T-cell (primary cell): ENCODE measurements around the gene ZNF398. TPM values are rescaled to one million over a fixed set of nuclear protein-coding genes. Genes with fewer than 3 reads are reported as not detected.

Experiments
- ATAC-seq, 4 experiments: fragments of 200-7000 bp in 3 of 4; fragments of 150-1000 bp in 1 of 4; cut with Tn5 transposase; replicated peaks in 1 of 4; 1 replicate in 3 of 4; 2 replicates in 1 of 4; pipeline ENCODE4 v1.10.0; 2021; ENCODE audit warnings: moderate library complexity in 3 of 4, mild to moderate bottlenecking in 2 of 4, moderate number of reproducible peaks in 1 of 4
- CTCF ChIA-PET, 2 donors: fragments of 300-600 bp; sonication (Branson Sonifier 250); formaldehyde crosslinking; loops; one replicate each; lab custom pipeline; 2022; ENCODE audit warnings: antibody characterized with exemption in 2 of 2; lab: Charles Lee
- POLR2A ChIA-PET, 2 donors: fragments of 300-600 bp; sonication (Branson Sonifier 250); formaldehyde crosslinking; loops; one replicate each; lab custom pipeline; 2022; ENCODE audit warnings: antibody characterized with exemption in 2 of 2; lab: Charles Lee
- DNase-seq, 35 experiments: peaks; one replicate each; pipeline versions ENCODE4 v3.0.0 to v3.0.0-alpha.2; 2013 to 2023
- H3K27ac ChIP-seq: one replicate; pipeline ENCODE4 v1.5.1; 2013; ENCODE audit warnings: low read length
- H3K27me3 ChIP-seq, 2 experiments: replicated peaks in 1 of 2; 1 replicate in 1 of 2; 2 replicates in 1 of 2; pipeline versions ENCODE4 v1.6.1 to v1.7.0; 2013; ENCODE audit warnings: low read length in 1 of 2, mixed read lengths in 1 of 2; ENCODE audit not compliant: control insufficient read depth in 2 of 2, insufficient read depth in 2 of 2; ENCODE audit errors: extremely low read depth in 1 of 2
- H3K36me3 ChIP-seq, 2 donors: 1 replicate in 1 of 2; 2 replicates in 1 of 2; pipeline versions ENCODE4 v1.6.1 to v1.7.0; 2013; ENCODE audit warnings: low read length in 1 of 2; ENCODE audit not compliant: control insufficient read depth in 2 of 2, insufficient read depth in 1 of 2; ENCODE audit errors: extremely low read depth in 1 of 2
- H3K4me1 ChIP-seq, 2 experiments: 1 replicate in 1 of 2; 2 replicates in 1 of 2; pipeline versions ENCODE4 v1.6.1 to v1.7.0; 2013; ENCODE audit warnings: low read length in 2 of 2, mixed read lengths in 1 of 2; ENCODE audit not compliant: insufficient read depth in 2 of 2, control insufficient read depth in 1 of 2; ENCODE audit errors: extremely low read depth in 1 of 2
- H3K4me3 ChIP-seq, 2 donors: 1 replicate in 1 of 2; 2 replicates in 1 of 2; pipeline versions ENCODE4 v1.5.1 to v1.7.0; 2013; ENCODE audit warnings: mild to moderate bottlenecking in 2 of 2, low read length in 1 of 2, moderate library complexity in 1 of 2; ENCODE audit not compliant: control insufficient read depth in 1 of 2; ENCODE audit errors: extremely low read depth in 1 of 2
- H3K9me3 ChIP-seq: 2 replicates; pipeline ENCODE4 v1.7.0; 2013
- H3K27ac Mint-ChIP-seq, 2 donors: one replicate each; pipeline ENCODE4 v1.8.0; 2020 to 2021; ENCODE audit warnings: mild to moderate bottlenecking in 2 of 2, mixed read lengths in 2 of 2
- H3K27me3 Mint-ChIP-seq, 2 donors: one replicate each; pipeline ENCODE4 v1.8.0; 2021 to 2022; ENCODE audit warnings: mixed read lengths in 2 of 2
- H3K36me3 Mint-ChIP-seq: one replicate; pipeline ENCODE4 v1.8.0; 2021; ENCODE audit warnings: mixed read lengths
- H3K4me1 Mint-ChIP-seq, 3 donors: one replicate each; pipeline ENCODE4 v1.8.0; 2020 to 2022; ENCODE audit warnings: mixed read lengths in 3 of 3, mild to moderate bottlenecking in 1 of 3
- H3K4me3 Mint-ChIP-seq, 3 donors: one replicate each; pipeline ENCODE4 v1.8.0; 2020 to 2022; ENCODE audit warnings: mild to moderate bottlenecking in 3 of 3, mixed read lengths in 3 of 3, moderate library complexity in 3 of 3
- H3K9me3 Mint-ChIP-seq, 3 donors: one replicate each; pipeline ENCODE4 v1.8.0; 2020 to 2022; ENCODE audit warnings: mixed read lengths in 3 of 3
- WGBS: methylation state at CpG from one replicate; pipeline ENCODE4 v1.1.5; 2013; ENCODE audit warnings: missing lambda C conversion rate; ENCODE audit not compliant: insufficient coverage; 5-methylcytosine and 5-hydroxymethylcytosine counted together
- total RNA-seq, 35 experiments: library from RNA in 6 of 35; stranded (reverse) in 6 of 35; fragments of 120-200 nt in 1 of 35; gene quantifications; one replicate each; pipeline versions ENCODE4 v1.2.1 to v1.2.4 and lab custom pipeline; 2013 to 2026

ZNF398 gene
- total RNA-seq, 5 donors from 2014 or later (not counting 1 experiment from before 2014, with no cell fraction given), result 15.1 to 31.0 (median 28.4) TPM

GRCh38 chr7:149191851-149192250, 44.6 kb downstream of the ZNF398 start:
- H3K27ac Mint-ChIP-seq, result no peak overlapping the region
- Histone ChIP-seq H3K36me3 (no peaks in the 10 kb centered on the region), H3K4me1 (peaks cover 2 to 17% of the 10 kb centered on the region in 2 experiments), H3K4me3 (no peak overlapping the region), H3K27ac (no peak overlapping the region), H3K27me3 (peaks cover 0 to 2% of the 10 kb centered on the region in 2 experiments), H3K9me3 (no peaks in the 10 kb centered on the region)
- DNase-seq (no peak), ATAC-seq (no peak)
- CTCF ChIA-PET, result interaction anchor here in 1 of 2 donors (0.6 to 0.7 kb wide), 2 partner anchors 150 to 431 kb away, joined by 3 to 8 read pairs; no protein-coding TSS in a partner anchor
- POLR2A ChIA-PET, result no interaction called here
- no peaks in the 10 kb centered on the region for H3K9me3 Mint-ChIP-seq
- no peaks in the 10 kb centered on the region for H3K36me3 Mint-ChIP-seq
- H3K4me1 Mint-ChIP-seq, result peaks cover 9 to 26% (median 11%) of the 10 kb centered on the region in 3 donors
- H3K27me3 Mint-ChIP-seq, result no peaks in the 10 kb centered on the region
- no CpG with 5 or more reads among the region's 5 CpGs for WGBS
- peak overlapping the region in 2 of 3 donors; percentile 68 to 83 for H3K4me3 Mint-ChIP-seq

DNA sequence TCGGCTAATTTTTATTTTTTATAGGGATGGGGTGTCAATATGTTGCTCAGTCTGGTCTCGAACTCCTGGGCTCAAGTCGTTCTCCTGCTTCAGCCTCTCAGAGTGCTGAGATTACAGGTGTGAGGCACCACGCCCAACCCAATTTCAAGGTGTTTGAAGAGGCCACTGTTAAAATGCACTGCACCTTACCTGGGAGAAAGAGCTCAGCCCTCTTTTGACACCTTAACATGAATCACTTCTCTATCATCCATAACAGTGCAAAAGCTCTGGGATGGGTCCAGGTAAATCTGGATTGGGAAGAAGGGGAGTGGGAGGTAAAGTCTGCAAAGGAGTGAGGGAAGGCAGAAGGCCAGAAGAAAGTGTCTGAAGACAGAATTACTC, 47.5 kb downstream of the ZNF398 start:
- Mint-ChIP-seq H3K27ac (peak overlapping the region in 1 of 2 donors; percentile 39), H3K4me3 (peak overlapping the region; percentile 78 to 86 (median 82)), H3K27me3 (no peaks in the 10 kb centered on the region), H3K36me3 (peaks cover 14% of the 10 kb centered on the region), H3K4me1 (peaks cover 27 to 45% (median 27%) of the 10 kb centered on the region in 3 donors), H3K9me3 (no peaks in the 10 kb centered on the region)
- H3K4me3 ChIP-seq, result peak overlapping the region; percentile 88 to 90
- H3K4me1 ChIP-seq, result peaks cover 2 to 21% of the 10 kb centered on the region in 2 experiments
- H3K27ac ChIP-seq, result no peak overlapping the region
- WGBS, result no CpG with 5 or more reads among the region's 4 CpGs
- DNase-seq, result no peak
- no peaks in the 10 kb centered on the region for H3K9me3 ChIP-seq
- H3K27me3 ChIP-seq, result peaks cover 0 to 2% of the 10 kb centered on the region in 2 experiments
- ChIA-PET CTCF (interaction anchor here (0.5 to 1.1 kb wide), 6 partner anchors 9 to 91 kb away, joined by 3 to 7 read pairs (median 4); partner anchors contain the start of genes ZNF398 (in 1 of the 2) and ZNF783 (in 1 of the 2)), POLR2A (no interaction called here)
- peaks cover 0 to 12% of the 10 kb centered on the region in 2 donors for H3K36me3 ChIP-seq
- ATAC-seq, result no peak

DNA sequence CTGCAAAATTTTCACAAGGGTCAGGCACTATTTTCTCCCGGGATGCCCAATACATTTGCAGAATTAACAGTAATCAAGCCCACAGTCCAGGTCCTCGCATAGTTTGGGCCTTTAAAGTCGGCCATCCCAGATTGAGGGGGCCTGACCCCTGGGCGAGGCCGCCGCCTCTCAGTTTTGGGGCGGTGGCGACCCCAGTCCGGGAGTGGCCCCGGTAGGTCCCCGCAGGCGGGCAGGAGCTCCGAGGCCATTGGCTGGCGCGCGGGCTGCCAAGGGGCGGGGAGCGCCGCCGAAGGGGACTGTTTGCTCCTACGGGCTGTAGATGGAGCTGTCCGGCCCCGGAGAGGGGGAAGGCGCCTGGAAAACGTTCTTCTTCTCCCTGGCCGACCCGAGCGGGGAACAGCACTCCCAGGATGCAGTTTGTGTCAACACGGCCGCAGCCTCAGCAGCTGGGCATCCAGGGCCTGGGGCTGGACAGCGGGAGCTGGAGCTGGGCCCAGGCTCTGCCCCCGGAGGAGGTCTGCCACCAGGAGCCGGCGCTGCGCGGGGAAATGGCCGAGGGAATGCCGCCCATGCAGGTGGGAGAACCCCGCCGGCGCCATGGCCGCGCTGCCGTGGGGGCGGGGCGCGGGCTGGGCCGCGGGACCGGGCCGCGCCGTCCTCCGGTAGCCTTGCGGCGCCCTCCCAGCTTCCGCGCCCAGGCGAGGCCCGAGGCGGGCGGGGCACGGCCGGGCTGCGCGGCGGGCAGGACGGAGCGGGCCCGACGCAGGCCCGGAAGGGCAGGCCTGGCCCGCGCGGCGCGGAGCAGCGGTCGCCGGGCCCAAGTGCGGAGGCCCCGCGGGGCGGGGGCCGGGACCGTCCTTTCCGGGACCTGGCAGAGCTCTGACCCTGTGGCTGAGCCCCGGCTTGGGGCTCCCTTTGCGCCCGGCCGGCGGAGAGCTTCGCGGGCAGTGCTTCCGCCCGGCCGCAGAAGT, 48.2 kb downstream of the ZNF398 start, which contains the start of gene ZNF282:
Gene ZNF282 (plus strand): TSS at position 367 of the 971 bp plus-strand sequence. CDS start 44 bp downstream, at position 411.
- H3K9me3 Mint-ChIP-seq, result no peaks in the 10 kb centered on the region
- ChIA-PET POLR2A (no interaction called here), CTCF (interaction anchor here (0.5 to 1.1 kb wide), 8 partner anchors 9 to 104 kb away, joined by 3 to 7 read pairs (median 4); partner anchors contain the start of genes ZNF398 (in 1 of the 2) and ZNF783 (in 1 of the 2))
- peak within 1 kb of the TSS; percentile 85 to 91 for H3K27ac Mint-ChIP-seq
- Histone ChIP-seq H3K36me3 (peaks cover 0 to 18% of the 10 kb centered on the region in 2 donors), H3K27ac (peak within 1 kb of the TSS; percentile 56), H3K4me1 (peaks cover 2 to 21% of the 10 kb centered on the region in 2 experiments), H3K27me3 (peaks cover 0 to 2% of the 10 kb centered on the region in 2 experiments), H3K9me3 (no peaks in the 10 kb centered on the region), H3K4me3 (peak within 1 kb of the TSS; percentile 88 to 90)
- peak; percentile 84 to 89 (median 86) for ATAC-seq
- peak; percentile 18 to 74 (median 46) for DNase-seq
- WGBS, result under 1% methylated on average over 88 of the region's 97 CpGs
- peaks cover 27 to 49% (median 32%) of the 10 kb centered on the region in 3 donors for H3K4me1 Mint-ChIP-seq
- H3K4me3 Mint-ChIP-seq, result peak within 1 kb of the TSS; percentile 86 to 89 (median 88)
- no peaks in the 10 kb centered on the region for H3K27me3 Mint-ChIP-seq
- H3K36me3 Mint-ChIP-seq, result peaks cover 20% of the 10 kb centered on the region

DNA sequence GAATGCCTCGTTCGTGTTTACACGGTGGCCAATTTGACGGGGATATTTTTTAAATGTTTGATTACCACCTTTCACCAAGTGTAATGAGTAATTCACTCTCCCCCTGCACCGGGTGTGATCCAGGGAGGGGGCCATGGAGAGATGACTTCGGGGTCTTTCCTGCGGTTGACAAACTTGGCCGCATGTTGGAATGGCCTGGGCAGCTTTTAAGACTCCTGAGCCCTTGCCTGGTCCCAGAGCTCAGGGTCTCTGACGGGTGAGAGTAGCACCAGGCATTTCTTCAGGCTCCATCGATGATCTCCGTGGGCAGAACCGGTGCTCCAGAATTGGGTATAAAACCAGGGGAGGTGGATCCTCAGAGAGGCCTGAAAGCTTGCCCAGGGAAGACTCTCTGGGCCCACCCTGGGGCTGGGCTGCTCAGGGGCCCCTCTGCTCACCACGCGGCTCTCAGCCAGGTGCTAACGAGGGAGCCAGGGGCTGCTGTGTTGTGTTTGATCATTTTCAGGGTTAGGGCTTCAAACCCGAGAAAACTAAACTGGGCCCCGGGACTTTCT, 49.0 kb downstream of the ZNF398 start:
- peak overlapping the region; percentile 85 to 91 for H3K27ac Mint-ChIP-seq
- POLR2A ChIA-PET, result no interaction called here
- peak in 3 of 4 experiments; percentile 2 to 19 (median 7) for ATAC-seq

GRCh38 chr7:149196705-149197171, 49.5 kb downstream of the ZNF398 start:
- H3K4me1 Mint-ChIP-seq, result peaks cover 25 to 48% (median 32%) of the 10 kb centered on the region in 3 donors
- CTCF ChIA-PET, result no interaction called here
- Histone ChIP-seq H3K27ac (peak overlapping the region; percentile 56), H3K36me3 (peaks cover 5 to 25% of the 10 kb centered on the region in 2 donors), H3K4me3 (peak overlapping the region; percentile 88 to 90), H3K9me3 (no peaks in the 10 kb centered on the region), H3K4me1 (peaks cover 2 to 21% of the 10 kb centered on the region in 2 experiments), H3K27me3 (peaks cover 0 to 2% of the 10 kb centered on the region in 2 experiments)
- H3K27me3 Mint-ChIP-seq, result no peaks in the 10 kb centered on the region
- POLR2A ChIA-PET, result no interaction called here
- DNase-seq, result peak in 1 of 35 experiments; percentile 13
- peaks cover 29% of the 10 kb centered on the region for H3K36me3 Mint-ChIP-seq
- peak overlapping the region; percentile 85 to 91 for H3K27ac Mint-ChIP-seq
- H3K9me3 Mint-ChIP-seq, result no peaks in the 10 kb centered on the region
- 17% methylated on average over 2 of the region's 7 CpGs for WGBS
- H3K4me3 Mint-ChIP-seq, result peak overlapping the region; percentile 86 to 89 (median 88)
- ATAC-seq, result peak in 1 of 4 experiments; percentile 2

More for the DNA sequence above, 49.0 kb downstream of the ZNF398 start:
- H3K4me1 ChIP-seq, result peaks cover 2 to 21% of the 10 kb centered on the region in 2 experiments
- peak in 7 of 35 experiments; percentile 2 to 24 (median 14) for DNase-seq
- Mint-ChIP-seq H3K4me3 (peak overlapping the region; percentile 86 to 89 (median 88)), H3K27me3 (no peaks in the 10 kb centered on the region), H3K9me3 (no peaks in the 10 kb centered on the region), H3K4me1 (peaks cover 24 to 51% (median 32%) of the 10 kb centered on the region in 3 donors), H3K36me3 (peaks cover 26% of the 10 kb centered on the region)
- H3K27ac ChIP-seq, result peak overlapping the region; percentile 56
- no peaks in the 10 kb centered on the region for H3K9me3 ChIP-seq
- H3K27me3 ChIP-seq, result peaks cover 0 to 2% of the 10 kb centered on the region in 2 experiments
- H3K36me3 ChIP-seq, result peaks cover 2 to 25% of the 10 kb centered on the region in 2 donors
- H3K4me3 ChIP-seq, result peak overlapping the region; percentile 88 to 90
- WGBS, result 4% methylated on average over 12 of the region's 17 CpGs
- CTCF ChIA-PET, result no interaction called here
